Right forelimb (tissue), 1 donor: ENCODE measurements around the gene G3BP1.
"Not testable (repeated sequence)": the region's sequence is repeated elsewhere in the genome, so short reads cannot be mapped to it uniquely, and the experiment has no call there.

Experiments
- DNase-seq: peaks from one replicate; pipeline ENCODE4 v3.0.0-alpha.2; 2018

The G3BP1 gene

DNA sequence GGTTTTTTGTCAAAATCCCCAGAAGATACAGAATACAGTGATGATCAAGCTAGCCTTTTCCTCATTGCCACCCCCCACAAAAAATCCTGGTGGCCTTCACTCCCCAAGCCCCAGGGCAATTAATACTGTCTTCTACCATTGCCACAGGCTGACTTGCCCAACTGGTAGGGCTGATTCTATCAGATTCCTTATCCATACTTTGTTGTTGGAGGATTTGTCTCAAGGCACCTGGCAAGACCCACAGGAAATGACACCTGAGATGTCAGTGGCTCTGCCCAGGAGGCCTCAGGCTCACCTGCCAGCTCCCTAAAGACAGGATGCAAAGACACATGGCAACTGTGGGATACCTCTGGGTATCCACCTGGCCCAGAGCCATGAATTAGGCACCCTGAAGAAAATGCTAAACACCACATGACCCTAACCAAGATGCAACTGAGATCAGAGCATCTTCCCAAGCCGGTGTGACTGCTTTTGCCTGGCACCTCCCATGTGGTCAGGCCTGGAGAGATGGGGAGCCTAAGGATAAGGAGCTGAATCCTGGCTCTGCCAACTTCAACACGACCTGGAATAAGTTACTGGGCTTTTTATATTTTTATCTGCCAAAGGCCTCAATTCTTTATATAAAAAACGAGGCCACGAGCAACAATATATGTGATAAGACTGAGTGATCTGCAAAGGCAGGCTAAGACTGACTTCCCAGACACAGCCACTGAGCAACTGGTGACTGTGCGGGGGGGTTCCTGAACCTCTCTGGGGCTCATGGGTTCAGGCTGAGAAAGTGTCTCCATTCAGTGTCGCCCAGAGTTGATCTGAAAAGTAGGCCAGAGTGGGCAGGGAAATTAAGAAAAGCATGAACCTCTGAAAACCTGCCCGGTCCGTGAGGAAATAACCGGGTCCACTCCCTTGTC is 14.3 kb upstream of the G3BP1 start:
- no peak for DNase-seq

- DNase-seq = no peak
These were observed 13.7 kb upstream of the G3BP1 start for GRCh38 chr5:151758141-151758429.

DNA sequence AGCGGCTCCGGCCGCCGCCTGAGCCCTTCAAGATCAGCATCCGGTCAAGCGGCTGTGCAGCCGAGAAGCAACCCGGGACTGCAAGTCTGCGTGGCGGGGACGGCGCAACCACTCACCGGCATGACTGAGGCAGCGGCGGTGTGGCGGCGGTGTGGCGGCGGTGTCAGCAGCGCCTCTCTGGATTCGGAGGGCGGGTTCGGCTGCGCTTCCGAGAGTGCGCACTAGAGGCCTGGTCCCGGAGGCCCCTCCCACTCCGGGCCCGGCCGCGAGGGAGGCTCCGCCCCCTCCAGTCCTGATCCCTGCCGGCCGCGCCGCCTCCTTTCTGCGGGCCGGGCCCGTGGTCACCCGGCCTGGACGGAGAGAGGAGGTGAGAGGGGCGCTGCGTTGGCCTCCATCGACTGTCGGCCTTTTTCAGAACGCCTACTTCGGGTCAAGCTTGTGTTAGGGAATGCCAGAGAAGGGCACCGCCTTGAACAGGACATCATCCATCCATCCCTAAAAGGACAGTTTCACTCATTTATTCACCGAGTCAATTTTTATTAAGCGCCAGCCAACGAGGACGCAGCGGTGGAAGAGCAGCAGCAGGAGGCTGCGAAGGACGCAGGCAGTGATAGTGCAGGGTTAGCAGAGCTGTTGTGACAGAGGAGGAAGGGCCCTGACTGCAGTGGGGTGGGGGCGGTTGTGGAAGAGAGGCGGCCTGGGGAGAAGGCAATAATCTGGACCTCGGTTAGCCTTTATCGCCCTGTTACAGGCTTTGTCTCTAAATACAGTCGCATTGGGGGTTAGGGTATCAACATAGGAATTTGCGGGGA is 13.1 kb upstream of the G3BP1 start, which contains the start of gene ATOX1:
Gene ATOX1, minus strand, starts transcription at position 202 of the 812 bp plus-strand sequence. Its CDS starts 80 bp downstream, at position 122.
- peak; percentile 93 for DNase-seq

DNA sequence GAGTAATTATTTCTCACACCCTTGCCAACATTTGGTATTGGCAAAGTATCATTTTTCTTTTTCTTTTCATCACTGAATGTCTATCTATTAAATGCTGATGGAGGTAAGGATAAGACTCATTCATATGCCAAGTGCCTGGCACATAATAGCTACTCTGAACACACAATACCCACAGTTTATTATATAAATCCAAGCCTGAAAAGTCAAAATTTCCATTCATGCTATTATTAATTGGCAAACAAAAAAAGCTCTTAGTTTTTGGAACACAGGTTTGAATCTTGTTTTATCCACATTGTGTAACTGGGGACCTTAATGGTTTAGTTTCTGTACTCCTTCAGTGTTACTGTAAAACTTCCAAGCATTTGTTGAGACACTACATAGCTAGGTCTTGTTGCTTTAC is 7.0 kb upstream of the G3BP1 start:
- DNase-seq = no peak

DNA sequence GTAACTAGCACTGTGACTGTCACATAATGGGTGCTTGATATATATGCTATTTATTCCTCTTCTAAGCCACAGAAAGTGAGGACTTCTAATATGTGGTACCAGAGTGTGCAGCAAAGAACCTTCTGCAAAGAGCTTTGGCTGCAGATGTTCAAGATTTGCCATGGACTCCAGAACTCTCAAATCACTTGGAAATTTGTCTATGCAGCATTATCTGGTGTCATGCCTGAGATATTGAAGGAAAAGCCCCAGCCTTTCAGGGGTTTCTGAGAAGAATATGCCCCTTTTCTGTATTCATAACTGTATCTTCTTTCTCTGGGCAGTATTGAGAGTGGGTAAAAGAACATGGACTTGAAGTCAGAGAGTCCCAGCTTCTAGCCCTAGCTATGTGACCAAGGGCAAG is 4.8 kb upstream of the G3BP1 start:
- no peak for DNase-seq

GRCh38 chr5:151770383-151771258 is 1.1 kb upstream of the G3BP1 start:
- peak; percentile 87 for DNase-seq

DNA sequence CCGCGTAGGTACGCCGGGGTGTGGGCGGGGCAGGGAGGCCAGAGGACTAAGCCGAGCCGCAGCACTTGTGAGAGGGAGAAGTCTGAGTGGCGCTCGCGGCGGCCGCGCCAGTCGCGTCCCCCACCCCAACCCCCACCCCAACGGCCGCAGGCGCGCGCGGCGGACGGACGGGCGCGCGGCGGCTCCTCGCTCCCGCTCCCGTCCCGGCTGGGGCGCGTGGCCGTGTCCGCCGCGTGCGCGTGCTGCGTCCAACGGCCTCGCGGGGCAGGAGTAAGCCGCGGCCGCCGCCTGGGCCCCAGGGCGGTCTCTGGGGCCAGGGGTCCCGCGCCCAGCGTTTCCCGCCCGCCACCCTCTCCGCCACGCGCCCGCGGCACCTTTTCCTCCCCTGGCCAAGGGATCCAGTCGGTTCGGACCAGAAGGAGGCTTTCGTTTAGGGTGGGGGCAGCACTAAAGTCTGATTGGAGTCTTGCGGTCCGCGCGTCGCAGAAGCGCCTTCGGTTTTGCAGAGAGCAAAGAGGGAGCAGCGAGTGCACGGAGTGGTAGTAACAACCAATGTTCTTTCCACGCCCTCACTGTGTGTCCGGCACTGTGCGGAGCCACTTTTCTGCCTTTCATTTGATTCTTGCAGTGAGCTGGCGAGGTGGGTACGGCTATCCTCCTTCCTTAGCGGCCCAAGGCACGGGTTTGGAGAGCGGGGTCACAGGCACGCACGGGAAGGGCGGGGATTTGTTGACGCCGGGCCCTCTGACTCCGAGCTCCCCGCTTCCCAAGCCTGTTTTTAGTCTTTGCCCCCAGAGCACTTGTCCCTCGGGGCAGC is 483 bp downstream of the G3BP1 start:
- DNase-seq = peak; percentile 71

DNA sequence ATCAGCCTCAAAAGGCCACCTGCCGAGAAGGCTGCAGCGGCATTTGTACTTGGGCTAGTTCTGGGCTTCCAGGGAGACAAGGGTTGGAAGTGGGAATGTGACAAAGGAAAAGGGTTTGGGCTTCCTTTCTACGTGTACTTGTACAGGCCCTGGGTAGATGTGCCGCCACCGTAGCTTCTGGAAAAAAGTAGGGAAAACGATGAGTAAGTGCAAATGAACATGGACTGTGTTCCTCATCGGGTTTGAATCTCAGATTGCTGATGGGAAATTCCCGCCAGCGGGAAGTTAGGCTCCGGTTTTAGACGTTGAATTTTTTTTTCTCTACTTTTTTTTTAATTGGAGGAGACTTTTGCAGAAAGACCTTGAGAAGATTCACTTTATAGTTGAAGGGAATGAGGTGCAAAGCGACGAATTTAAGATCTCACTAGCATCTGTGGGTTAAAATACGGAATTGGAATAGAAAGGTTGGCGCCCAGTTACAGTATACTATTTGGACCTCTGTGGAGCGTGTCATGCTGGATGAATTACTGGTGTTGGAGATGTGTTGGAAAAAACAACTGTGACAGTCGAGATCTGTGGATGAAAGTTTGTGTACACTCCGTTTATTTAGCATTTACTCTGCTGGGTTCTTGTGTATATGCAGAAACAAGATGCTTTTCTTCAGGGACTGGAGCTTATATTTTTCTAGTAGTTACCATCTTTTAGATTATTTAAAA is 1.2 kb downstream of the G3BP1 start:
- peak; percentile 54 for DNase-seq

GRCh38 chr5:151773951-151774350 is 2.2 kb downstream of the G3BP1 start:
- no peak for DNase-seq

DNA sequence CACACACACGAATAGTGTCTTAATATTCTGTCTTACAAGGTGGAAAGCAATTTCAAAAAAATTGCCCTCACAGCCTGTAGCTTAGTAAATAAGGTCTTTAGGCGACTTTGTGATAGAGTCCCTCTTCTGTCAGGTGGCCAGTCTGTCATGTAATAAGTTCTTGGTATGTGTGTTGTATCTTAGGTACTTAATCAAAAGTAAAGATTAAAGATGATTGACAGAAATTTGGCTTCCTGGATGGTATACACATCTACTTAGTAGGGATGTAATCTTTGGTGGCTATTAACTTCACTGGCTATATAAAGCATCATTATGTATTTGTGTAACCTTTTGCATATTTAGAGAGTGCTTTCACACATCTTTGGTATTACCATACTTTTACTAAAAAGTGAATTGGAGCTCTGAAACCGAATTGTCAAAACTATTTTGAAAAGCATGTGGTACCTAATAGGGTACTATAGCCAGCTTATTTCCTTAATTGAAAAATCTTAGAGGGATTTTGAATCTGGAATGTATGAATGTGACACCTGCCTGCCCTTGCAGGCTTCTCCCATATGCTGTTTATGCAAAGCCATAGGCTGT is 3.4 kb downstream of the G3BP1 start:
- no peak for DNase-seq

DNA sequence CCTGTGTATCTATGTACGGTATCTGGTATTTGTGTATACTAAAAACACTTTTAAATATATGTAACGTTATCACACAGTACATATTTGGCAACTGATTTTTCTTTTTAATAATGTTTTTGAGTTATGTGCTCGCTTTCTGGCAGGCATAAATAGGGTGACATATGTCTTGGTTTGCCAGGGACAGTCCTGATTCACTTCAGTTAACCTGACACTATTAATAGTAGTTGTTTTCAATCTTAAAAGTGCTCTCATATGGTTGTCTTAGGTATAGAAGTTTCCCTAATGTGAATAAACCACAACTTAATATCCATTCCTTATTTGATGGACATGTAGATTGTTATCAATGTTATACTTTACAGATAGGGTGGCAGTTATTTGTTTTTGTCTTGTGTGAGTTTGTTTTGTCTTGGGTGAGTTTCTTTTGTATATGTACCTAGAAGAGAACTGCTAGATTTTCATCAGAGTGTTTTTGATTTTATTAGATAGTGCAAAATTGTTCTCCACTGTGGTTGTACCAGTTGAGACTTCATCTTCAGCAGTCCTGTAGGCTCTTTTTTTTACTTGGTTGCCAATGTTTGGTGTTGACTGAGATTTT is 7.9 kb downstream of the G3BP1 start:
- no peak for DNase-seq

DNA sequence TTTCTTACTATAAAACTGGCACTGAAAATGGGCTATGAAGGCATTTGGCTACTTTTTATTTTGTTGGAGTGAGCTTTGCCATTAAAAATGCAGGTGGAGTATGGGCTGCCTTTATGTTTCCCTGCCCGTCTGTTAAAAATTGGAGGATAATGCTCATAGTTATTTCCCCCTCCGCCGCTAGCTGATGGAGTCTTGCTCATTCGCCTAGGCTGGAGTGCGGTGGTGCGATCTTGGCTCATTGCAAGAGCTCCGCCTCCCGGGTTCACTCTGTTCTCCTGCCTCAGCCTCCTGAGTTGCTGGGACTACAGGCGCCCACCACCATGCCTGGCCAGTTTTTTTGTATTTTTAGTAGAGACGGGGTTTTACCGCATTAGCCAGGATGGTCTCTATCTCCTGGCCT is 8.6 kb downstream of the G3BP1 start:
- DNase-seq = no peak

DNA sequence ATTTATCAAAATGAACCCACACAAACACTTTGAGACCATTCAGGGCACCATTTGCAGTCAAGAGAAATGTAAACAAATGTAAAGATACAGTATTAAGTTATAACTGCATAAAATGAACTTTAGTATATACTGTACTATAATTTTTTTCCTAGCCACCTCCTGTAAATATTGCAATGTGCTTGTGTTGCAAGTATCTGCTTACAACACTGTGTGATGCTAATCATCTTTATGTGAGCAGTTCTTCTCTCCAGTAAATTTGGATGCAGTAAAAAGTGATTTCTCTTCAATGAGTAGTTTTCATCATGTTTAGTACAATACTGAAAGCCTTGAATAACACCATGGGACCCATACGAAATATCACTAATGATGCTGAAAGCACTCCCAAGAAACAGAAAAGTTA is 9.4 kb downstream of the G3BP1 start:
- no peak for DNase-seq

DNA sequence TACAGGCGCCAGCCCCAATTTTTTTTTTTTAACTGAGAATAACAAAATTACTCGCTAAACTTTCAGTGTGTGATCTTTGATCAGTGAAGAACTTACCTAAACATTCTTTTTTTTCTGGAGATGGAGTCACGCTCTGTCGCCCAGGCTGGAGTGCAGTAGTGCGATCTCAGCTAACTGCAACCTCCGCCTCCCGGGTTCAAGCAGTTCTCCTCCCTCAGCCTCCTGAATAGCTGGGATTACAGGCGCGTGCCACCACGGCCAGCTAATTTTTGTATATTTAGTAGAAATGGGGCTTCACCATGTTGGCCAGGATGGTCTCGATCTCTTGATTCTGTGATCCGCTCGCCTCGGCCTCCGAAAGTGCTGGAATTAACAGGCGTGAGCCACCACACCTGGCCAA is 11.9 kb downstream of the G3BP1 start:
- not testable (repeated sequence) for DNase-seq

- no peak for DNase-seq
These were observed 12.4 kb downstream of the G3BP1 start for GRCh38 chr5:151784141-151784540.

- DNase-seq = no peak
These were observed 14.7 kb downstream of the G3BP1 start for GRCh38 chr5:151786468-151786867.

DNA sequence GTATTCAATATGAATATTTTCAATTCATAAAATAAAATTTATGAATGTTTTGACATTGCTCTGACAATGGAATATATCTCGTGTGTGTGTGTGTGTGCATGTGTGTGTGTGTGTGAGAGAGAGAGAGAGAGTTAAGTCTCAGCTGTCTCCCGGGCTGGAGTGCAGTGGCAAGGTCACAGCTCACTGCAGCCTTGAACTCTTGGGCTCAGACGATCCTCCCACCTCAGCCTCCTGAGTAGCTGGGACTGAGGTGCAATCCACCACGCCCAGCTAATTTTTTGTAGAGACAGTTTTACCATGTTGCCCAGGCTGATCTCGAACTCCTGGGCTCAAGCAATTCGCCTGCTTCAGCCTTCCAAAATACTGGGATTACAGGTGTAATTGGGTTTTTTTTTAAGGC is 16.1 kb downstream of the G3BP1 start:
- no peak for DNase-seq

GRCh38 chr5:151793358-151793757 is 21.6 kb downstream of the G3BP1 start:
- DNase-seq = no peak

- no peak for DNase-seq
These were observed 23.7 kb downstream of the G3BP1 start for GRCh38 chr5:151795426-151795825.

DNA sequence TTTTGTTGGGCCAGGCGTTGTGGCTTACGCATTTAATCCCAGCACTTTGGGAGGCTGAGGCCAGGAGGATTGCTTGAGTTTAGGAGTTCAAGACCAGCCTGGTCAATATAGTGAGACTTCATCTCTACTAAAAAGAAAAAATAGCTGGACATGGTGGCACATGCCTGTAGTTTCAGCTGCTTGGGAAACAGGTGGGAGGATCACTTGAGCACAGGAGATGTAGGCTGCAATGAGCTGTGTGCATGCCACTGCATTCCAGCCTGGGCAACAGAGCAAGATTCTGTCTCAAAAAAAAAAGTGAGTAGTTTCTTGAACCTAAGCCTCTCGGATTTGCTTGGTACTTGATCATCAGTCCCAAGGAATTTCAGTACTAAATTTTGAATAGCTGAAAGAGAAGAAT is 26.9 kb downstream of the G3BP1 start:
- no peak for DNase-seq

DNA sequence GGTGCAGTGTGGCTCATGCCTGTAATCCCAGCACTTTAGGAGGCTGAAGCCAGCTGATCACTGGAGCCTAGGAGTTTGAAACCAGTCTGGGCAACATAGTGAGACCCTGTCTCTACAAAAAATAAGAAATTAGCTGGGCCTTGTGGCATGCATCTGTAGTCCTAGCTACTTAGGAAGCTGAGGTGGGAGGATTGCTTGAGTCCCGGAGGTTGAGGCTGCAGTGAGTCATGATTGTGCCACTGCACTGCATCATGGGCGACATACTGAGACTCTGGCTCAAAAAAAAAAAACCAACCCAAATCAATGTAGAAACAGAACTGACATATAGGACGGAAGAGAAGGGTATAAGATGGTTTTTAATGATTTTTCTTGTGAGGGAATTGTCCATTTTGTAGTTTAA is 27.7 kb downstream of the G3BP1 start:
- no peak for DNase-seq
